GM18520 (cell line): ENCODE measurements around the gene RRP8.

Experiments
- ATAC-seq: cut with Tn5 transposase; IDR thresholded peaks from one replicate; pipeline ENCODE4 v1.9.1; 2021; ENCODE audit not compliant: unreplicated experiment

The RRP8 gene

DNA sequence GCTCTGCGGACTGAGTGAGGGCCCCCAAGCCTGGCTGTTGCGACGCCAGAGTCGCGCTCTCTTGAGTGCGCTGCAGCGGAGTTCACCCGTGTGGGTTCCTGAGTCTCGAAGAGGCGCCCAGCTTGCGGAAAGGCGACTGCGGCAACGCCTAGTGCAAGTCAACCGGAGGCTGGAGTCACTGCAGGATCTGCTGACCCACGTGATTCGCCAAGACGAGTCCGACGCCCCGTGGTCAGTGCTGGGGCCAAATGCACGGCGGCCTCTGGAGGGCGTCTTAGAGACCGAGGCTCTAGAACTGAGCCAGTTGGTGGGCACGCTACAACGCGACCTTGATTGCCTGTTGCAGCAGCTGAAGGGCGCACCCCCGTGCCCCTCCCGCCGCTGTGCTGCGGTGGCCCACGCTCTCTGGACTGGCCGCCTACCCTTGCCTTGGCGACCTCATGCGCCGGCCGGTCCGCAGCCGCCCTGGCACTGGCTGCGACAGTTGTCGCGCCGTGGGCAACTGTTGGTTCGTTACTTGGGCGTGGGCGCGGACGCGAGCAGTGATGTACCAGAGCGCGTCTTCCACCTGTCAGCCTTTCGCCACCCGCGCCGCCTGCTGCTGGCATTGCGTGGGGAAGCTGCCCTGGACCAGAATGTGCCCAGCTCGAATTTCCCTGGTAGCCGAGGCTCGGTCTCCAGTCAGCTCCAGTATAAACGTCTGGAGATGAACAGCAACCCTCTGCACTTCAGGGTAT, 32.6 kb downstream of the RRP8 start:
- no peak for ATAC-seq

DNA sequence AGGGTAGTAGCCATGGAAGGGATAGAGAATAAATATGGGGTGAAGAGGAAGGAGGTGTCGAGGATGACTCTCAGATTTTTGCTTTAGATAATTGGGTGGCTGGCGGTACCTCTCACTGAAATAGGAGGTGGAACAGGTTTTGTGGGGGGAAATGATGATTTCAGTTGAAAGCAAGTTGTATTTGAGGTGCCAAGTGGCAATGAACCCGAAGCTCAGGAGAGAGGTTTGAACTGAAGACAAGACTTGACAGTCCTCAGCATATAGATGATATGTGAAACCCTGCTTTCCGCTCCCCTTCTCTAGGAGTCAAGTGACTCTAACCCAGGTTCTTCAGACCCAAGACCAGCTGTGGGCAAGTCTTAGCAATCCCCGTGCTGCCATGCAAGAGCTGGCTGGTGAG, 33.7 kb downstream of the RRP8 start:
- ATAC-seq = no peak

- no peak for ATAC-seq
Observed at GRCh38 chr11:6568191-6568918, 35.1 kb downstream of the RRP8 start.

- no peak for ATAC-seq
Observed at GRCh38 chr11:6567371-6567745, 36.1 kb downstream of the RRP8 start.

GRCh38 chr11:6566704-6567370, 36.6 kb downstream of the RRP8 start:
- no peak for ATAC-seq

DNA sequence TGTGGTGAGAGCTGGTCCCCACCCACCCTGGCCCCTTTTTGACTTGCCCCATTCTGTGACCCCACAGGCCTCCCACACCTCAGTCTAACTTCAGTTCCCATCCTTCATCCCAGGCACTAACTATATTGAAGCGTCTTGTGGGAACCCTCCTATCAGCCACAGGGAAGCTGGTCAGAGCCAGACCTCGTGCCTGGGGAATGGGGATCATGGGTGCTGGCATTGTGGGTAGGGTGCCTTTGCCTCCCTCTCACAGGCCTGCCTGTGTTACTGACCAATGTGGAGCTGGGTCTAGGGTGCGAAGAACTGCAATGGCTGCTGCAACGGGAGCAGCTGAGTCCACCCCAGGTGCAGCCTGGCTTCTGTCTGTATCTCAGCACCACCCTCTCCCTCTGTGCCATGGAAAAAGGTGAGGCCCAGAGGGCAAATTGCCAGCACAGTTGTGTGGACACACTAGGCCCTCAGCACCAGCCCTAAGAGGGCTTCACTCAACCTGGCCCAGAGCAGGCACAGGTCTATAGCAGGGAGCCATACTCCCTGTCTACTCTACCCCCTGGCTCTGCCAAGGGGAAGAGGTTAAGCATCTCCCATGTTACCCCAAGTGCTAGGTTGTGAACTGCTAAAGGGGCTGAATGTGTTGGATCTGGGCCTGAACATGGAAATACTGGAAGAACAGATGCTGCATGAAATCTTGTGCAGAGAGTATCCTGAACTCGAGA, 37.3 kb downstream of the RRP8 start:
- no peak for ATAC-seq

DNA sequence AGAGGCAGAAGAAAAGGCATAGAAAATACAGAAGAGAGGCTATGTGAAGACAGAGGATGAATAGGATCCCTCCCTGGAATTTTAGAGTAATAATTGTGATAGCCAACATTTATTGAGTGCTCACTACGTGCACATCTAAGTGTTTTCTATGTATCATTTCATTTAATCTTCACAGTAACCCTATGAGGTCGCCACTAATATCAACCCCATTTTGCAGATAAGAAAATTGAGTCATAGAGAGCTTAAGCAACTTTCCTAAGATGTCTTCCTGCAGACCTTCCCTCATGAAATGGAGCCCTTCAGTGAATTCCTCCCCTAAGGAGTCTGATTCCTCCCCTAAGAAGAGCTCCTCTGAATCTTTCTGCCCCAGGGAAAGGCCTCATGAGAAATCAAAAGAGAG, 38.1 kb downstream of the RRP8 start:
- ATAC-seq = no peak

DNA sequence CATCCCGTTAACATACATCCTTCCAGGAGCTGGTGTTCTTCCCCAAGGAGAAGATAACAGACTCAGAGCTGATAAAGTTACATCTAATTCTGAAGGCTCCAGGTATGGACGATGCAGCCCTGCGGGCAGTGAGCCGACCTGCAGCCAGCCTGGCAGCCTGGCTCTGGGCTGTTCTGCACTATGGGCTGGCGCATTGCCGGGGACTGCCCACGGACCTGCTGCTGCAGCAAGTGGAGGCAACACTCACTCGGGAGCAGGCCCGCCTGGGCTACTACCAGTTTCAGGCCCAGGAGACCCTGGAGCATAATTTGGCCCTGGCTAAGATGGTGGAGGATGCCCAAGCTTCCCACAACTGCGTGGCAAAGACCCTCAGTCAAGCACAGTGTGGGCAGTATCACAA, 39.7 kb downstream of the RRP8 start:
- ATAC-seq = no peak

DNA sequence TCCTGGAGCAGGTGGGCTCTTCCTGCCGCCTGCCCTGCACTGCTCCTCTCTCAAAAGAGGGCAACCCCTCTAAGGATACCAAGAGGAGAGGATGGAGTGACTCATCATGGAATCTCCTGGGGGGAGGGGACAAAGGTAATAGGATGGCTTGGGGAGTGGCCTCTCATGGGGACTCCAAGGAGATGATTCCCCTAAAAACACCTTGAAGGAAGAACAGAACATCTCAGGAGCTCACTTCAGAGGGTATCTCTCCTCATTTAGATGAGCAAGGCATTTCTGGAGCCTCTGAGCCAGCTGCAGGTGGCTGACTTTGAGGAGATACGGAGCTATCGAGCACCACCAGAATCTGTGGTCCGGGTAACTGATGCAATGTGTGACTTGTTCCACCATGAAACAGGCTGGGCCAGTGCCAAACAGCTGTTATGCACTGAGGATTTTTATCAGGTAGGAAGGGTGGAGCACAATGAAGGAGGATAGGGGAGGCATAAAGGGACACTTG, 40.2 kb downstream of the RRP8 start:
- ATAC-seq = no peak

DNA sequence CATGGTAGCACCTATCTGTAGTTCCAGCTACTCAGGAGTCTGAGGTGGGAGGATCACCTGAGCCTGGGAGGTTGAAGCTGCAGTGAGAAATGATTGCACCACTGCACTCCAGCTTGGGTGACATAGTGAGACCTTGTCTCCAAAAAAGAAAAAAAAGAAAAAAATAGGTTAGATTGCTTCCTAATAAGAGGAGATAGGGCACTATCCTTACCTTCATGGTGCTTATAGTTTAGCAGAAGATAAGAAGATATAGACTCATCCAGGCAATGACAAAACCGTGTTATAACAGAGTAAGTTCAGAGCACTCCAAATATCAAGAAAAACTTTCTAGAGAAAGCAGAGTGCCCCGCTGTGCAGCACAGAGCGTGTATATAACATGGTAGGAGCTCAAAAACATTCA, 42.1 kb downstream of the RRP8 start:
- ATAC-seq = no peak

- no peak for ATAC-seq
Observed at GRCh38 chr11:6559369-6559768, 44.0 kb downstream of the RRP8 start.

DNA sequence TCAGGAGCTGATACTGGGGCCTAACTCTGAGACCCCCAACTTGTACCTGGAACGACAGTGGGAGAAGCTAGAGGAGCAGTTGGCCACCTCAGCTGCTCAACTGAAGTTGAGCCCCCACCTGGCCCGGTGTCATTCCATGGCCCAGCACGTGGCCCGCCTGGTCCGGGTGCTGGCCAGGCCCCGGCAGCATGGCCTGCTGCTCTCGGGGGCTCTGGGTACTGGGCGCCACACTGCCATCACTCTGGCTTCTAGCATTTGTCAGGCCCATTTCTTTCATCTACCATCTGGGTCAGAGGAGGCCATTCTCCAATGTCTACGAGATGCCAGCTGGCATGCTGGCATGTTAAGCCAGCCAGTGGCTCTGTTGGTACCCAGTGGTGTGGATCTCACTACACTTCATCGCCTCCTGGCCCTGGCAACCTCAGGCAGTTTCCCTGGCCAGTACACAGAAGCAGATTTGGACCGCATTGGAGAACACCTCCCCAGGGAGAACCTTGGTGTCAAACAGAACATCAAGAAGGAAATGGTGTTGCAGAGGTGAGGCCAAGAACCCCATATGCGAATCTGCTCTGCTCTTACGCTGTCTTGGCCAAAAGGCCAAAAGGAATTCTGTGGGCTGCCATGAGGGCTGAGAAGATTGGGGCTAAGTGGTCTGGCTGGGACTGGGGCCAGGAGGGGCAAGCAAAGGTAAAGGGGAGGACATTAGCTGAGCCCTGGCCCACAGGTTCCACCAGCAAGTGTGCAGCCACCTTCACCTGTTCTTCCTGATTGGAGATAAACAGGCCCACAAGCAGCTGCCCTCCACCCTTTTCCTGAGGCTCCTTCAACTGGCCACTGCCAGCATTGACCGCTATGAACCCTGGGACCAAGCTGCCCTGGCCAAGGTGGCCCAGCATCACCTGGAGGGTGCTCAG, 45.4 kb downstream of the RRP8 start:
- no peak for ATAC-seq

DNA sequence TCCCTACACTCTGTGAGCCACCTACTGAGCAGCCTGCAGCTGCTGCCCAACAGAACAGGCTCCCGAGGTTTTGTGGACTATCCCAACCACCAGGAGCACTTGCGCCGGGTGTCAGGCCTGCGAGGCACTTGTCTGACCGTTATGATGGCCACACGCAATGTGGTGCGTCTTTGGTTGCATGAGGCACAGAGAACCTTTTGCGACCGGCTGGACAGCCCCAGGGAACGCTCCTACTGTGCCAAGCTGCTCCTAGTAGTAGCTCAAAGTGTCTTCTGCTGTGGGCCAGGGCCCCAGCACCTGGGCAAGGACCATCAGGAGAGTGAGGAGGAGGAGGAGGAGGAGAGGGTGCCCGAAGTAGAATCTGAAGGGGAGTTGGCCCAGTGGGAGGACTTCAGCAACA, 46.4 kb downstream of the RRP8 start:
- ATAC-seq = no peak

DNA sequence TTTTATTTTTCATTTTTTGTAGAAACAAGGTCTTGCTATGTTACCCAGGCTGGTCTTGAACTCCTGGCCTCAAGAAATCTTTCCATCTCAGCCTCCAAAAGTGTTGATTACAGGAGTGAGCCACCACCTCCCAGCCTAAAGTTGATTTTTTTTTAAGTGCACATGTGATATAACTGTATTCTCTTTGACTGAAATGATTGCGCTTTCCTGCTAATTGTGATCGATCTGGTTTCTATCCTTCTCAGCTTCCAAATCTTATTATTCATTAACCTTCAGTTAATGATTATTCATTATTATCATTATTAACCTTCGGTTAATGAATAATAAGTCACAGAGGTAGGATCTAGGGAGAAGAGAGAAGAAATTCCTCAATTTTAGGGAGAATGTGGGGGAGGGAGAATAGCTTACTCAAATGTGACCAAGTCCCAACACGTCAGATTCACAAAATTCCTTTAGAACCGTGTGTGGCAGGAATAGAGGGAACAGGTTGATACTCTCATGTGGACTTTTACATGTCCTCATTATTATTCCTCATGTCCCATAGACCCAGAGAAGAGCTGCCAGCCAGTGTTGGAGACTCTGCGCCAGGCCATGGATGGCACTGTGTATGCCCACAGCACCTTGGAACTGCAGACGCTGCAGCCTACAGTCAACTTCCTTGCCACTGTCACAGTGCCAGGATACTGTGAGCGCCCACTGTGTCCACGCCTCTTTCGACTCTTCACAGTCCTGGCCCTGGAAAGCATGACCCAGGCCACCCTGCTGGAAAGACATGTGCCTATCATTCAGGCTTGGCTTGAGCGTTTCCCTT, 47.1 kb downstream of the RRP8 start:
- ATAC-seq = no peak

GRCh38 chr11:6554828-6555706, 48.3 kb downstream of the RRP8 start:
- no peak for ATAC-seq

DNA sequence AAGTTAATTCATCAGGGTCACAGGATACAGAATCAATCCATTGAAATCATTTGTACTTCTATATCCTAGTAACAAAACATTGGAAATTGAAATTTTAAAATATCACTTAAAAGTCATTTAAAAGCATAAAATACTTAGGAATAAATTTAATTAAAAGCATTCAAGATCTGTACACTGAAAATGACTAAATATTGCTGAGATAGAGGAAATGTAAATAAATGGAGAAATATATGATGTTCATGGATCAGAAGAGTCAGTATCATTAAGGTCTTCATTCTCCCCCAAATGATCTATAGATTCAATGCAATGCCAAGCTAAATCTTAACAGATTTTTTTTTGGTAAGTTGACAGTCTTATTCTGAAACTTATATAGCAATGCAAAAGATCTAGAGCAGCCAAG, 49.8 kb downstream of the RRP8 start:
- no peak for ATAC-seq

DNA sequence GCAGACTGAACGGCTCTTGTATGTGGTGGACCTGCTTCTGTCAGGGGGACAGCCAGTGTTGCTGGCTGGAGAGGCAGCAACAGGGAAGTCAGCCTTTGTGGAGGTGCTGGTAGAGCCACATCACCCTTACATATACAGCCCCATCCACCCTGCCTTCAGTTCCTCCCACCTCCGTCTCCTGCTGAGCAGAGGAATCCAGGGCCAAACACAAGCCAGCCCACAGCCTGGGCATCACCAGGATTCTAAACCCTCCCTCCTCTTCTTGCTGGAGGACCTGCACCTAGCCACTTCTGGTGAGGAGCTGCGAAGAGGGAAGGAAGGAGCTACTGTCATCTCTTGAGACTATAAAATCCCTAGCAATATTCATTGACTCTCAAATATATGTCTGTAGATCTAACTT, 54.8 kb downstream of the RRP8 start:
- no peak for ATAC-seq

DNA sequence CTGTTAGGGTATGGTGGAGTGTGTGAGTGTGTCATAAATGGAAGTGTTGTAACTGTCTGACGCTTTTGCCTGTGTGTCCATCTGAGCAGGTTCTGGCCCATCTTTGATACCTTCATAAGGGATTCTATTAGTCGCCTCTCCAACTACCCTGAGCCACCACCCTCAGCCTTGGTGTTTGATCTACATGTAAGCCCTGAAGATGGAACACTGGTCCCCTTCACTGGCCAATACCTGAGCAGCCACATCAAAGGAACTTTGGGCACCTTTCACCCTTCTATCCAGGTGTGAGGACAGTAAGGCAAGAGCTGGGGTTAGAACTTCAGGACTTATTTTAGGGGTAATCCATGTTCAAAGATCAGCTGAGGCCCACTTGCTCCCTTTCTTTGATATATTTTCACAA, 55.3 kb downstream of the RRP8 start:
- ATAC-seq = no peak

- no peak for ATAC-seq
Observed at GRCh38 chr11:6547177-6547576, 56.2 kb downstream of the RRP8 start.
